Testis (tissue), 3 donors: ENCODE data around the gene B3GALT4. TPM values are rescaled to one million over a fixed set of nuclear protein-coding genes. Genes with fewer than 3 reads are reported as not detected.

Experiments used
- DNase-seq: peaks from one replicate; pipeline ENCODE4 v3.0.0-alpha.2; 2019
- H3K27ac ChIP-seq, 2 donors: fragments of 200-600 bp; sonication (generic); one replicate each; pipeline ENCODE4 v1.5.1; 2019
- H3K27me3 ChIP-seq: fragments of 200-600 bp; sonication (generic); one replicate; pipeline ENCODE4 v1.5.1; 2019
- H3K36me3 ChIP-seq: fragments of 200-600 bp; sonication (generic); one replicate; pipeline ENCODE4 v1.5.1; 2017; ENCODE audit warnings: low read depth; ENCODE audit errors: missing control alignments
- H3K4me1 ChIP-seq: fragments of 200-600 bp; sonication (generic); one replicate; pipeline ENCODE4 v1.5.1; 2019
- H3K4me3 ChIP-seq, 2 donors: fragments of 200-600 bp; sonication (generic); one replicate each; pipeline ENCODE4 v1.5.1; 2017 to 2019
- H3K9me3 ChIP-seq: fragments of 200-600 bp; sonication (generic); one replicate; pipeline ENCODE4 v1.5.1; 2017
- POLR2A ChIP-seq: fragments of 450-650 bp; IDR thresholded peaks from one replicate; pipeline ENCODE4 v1.6.1; 2017; ENCODE audit warnings: antibody characterized with exemption, mild to moderate bottlenecking, moderate library complexity
- WGBS, 2 donors: methylation state at CpG; one replicate each; pipeline ENCODE4 v1.1.5; 2018; 5-methylcytosine and 5-hydroxymethylcytosine counted together
- intact Hi-C: fragments of 100-400 bp; cut with DNase I; formaldehyde crosslinking; loops from one replicate; pipeline ENCODE4 v1.15.1; 2023; ENCODE audit warnings: low total_unique reads
- polyA plus RNA-seq: library from polyadenylated mRNA; stranded (reverse); fragments of 350-450 nt; fragmentation: Illumina TruSeq; extraction: RNeasy Lipid Tissue Mini Kit (QIAGEN cat#74804); gene quantifications from one replicate; pipeline ENCODE4 v1.2.3, GENCODE V29; 2014; ENCODE audit warnings: low read depth, low replicate concordance; ENCODE audit not compliant: insufficient read depth
- total RNA-seq, 2 donors: library from RNA; depleted of rRNA; stranded (reverse); fragments of >200 nt; gene quantifications; one replicate each; pipeline ENCODE4 v1.2.3, GENCODE V29; 2016
- TF ChIP-seq, protein P1 (sequence below), 3 experiments: fragments of 450-650 bp in 2 of 3; fragments of 200-600 bp in 1 of 3; sonication (generic) in 1 of 3; IDR thresholded peaks; one replicate each; pipeline ENCODE4 v1.5.1; 2016 to 2019; ENCODE audit warnings: antibody characterized with exemption in 3 of 3, mild to moderate bottlenecking in 2 of 3, moderate library complexity in 1 of 3

B3GALT4 gene
- total and polyA plus RNA-seq, 3 donors from 2014 or later: 18.0 to 55.4 (median 18.3) TPM

DNA sequence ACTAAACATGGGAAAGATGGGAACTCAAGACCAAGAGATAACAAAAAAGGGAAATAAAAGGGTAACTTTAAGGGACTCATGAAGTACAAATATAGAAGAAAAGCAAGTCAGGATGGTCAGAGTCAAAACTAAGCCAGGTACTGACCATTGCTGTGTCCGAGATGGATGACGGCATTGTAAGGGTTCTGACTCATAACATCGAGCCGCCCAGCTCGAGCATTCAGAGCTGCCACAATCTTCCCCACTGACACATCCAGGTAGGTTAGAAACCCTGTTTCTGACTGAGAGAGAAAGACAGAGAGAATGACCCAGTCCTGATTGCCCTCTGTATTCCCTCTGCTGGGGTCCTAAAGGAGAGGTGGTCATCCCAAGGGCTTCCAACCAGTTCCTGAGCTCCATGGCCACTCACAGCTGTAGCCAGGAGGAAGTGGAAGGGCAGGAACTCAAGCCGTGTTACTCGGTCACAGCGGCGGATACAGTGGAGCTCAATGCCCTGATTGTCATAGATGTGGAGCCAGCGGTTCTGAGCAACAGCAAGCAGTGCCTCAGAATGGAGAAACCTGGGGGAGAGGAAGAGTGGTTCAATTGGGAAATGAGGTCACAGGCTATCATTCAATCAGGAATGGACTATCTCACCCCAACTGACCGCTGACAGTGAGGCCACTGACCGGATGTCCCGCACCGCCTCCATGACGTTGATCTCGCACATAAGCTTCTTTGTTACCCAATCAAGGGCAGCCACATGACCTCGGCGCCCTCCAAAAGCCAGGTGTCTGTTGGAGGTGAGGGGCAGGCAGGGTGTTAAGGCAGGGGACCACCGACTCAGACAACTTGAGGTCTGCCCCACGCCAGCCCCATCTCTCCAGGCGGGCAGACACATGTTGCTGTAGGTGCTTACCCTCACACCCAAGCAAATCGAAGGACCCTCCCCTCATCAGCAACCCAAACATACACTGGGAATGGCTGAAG lies 10.3 kb downstream of the B3GALT4 start:
- no peak for DNase-seq
- H3K4me3 ChIP-seq: no peak overlapping the region
- peaks cover 12% of the 10 kb centered on the region for H3K4me1 ChIP-seq
- TF ChIP-seq, protein P1, sequence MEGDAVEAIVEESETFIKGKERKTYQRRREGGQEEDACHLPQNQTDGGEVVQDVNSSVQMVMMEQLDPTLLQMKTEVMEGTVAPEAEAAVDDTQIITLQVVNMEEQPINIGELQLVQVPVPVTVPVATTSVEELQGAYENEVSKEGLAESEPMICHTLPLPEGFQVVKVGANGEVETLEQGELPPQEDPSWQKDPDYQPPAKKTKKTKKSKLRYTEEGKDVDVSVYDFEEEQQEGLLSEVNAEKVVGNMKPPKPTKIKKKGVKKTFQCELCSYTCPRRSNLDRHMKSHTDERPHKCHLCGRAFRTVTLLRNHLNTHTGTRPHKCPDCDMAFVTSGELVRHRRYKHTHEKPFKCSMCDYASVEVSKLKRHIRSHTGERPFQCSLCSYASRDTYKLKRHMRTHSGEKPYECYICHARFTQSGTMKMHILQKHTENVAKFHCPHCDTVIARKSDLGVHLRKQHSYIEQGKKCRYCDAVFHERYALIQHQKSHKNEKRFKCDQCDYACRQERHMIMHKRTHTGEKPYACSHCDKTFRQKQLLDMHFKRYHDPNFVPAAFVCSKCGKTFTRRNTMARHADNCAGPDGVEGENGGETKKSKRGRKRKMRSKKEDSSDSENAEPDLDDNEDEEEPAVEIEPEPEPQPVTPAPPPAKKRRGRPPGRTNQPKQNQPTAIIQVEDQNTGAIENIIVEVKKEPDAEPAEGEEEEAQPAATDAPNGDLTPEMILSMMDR (IDR thresholded peaks at IDR 0.05): no peak
- no peak for TF ChIP-seq POLR2A
- intact Hi-C loops: no loop called here
- WGBS, 2 donors: 87 to 93% methylated on average over 20 to 22 of the region's 22 CpGs
- no peaks in the 10 kb centered on the region for H3K27me3 ChIP-seq
- H3K36me3 ChIP-seq: no peaks in the 10 kb centered on the region
- no peak overlapping the region for H3K27ac ChIP-seq
- no peaks in the 10 kb centered on the region for H3K9me3 ChIP-seq

- TF ChIP-seq POLR2A: no peak
- TF ChIP-seq, protein P1 (IDR thresholded peaks at IDR 0.05): no peak
- Histone ChIP-seq H3K36me3 (no peaks in the 10 kb centered on the region), H3K4me1 (peaks cover 12% of the 10 kb centered on the region), H3K4me3 (peak overlapping the region; percentile 75 to 79), H3K27ac (peak overlapping the region in 1 of 2 donors; percentile 88), H3K27me3 (no peaks in the 10 kb centered on the region), H3K9me3 (no peaks in the 10 kb centered on the region)
- intact Hi-C loops: loop anchor here (2.0 kb wide), 1 partner anchor 16 kb away; the partner anchor contains the start of gene RPS18
- 5 to 10% methylated on average over 12 to 21 of the region's 21 CpGs for WGBS, 2 donors
- no peak for DNase-seq
Observed at GRCh38 chr6:33288141-33288920, 11.4 kb downstream of the B3GALT4 start.

- intact Hi-C loops: loop anchor here (2.0 kb wide), 1 partner anchor 16 kb away; the partner anchor contains the start of gene RPS18
- TF ChIP-seq POLR2A: no peak
- WGBS, 2 donors: 0 to 1% methylated on average over 40 to 43 of the region's 43 CpGs
Observed at GRCh38 chr6:33288921-33289783, 12.2 kb downstream of the B3GALT4 start, which contains the start of the genes PFDN6 and WDR46. Gene PFDN6, plus strand, starts transcription at chr6:33289601. Its CDS starts 256 bp downstream, at chr6:33289857. Gene WDR46, minus strand, starts transcription at chr6:33289239. Its CDS starts 69 bp downstream, at chr6:33289170.

DNA sequence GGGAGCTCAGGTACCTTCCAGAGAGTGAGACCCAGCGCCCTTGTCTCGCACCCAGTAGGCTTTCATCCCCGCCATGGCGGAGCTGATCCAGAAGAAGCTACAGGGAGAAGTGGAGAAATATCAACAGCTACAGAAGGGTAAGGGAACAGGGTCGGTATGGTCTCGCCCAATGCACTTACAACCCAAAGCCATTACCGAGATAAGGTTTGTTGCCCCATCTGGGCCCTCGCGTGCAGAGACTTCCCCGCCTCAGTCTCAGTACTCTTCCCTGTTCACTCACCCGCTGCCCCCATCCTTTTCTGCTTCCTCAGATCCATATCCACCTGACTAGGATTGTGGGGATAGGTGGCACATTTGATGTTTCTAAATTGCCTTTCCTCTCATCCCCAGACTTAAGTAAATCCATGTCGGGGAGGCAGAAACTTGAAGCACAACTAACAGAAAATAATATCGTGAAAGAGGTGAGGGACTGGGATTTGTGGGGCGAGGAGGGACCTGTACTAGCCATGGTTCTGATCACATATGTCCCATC lies 12.9 kb downstream of the B3GALT4 start:
- intact Hi-C loops: loop anchor here (2.0 kb wide), 1 partner anchor 17 kb away; the partner anchor contains the start of gene RPS18
- no peak for DNase-seq
- 1 to 2% methylated on average over 12 to 14 of the region's 14 CpGs for WGBS, 2 donors
- Histone ChIP-seq H3K9me3 (no peaks in the 10 kb centered on the region), H3K27ac (peak overlapping the region; percentile 77 to 88), H3K4me3 (peak overlapping the region; percentile 75 to 79), H3K36me3 (no peaks in the 10 kb centered on the region), H3K4me1 (peaks cover 12% of the 10 kb centered on the region), H3K27me3 (no peaks in the 10 kb centered on the region)
- no peak for TF ChIP-seq POLR2A
- TF ChIP-seq, protein P1 (IDR thresholded peaks at IDR 0.05): no peak

More at GRCh38 chr6:33288921-33289783, 12.2 kb downstream of the B3GALT4 start, which contains the start of the genes PFDN6 and WDR46:
- peak within 1 kb of the TSS; percentile 77 to 88 for H3K27ac ChIP-seq
- no peaks in the 10 kb centered on the region for H3K9me3 ChIP-seq
- no peaks in the 10 kb centered on the region for H3K27me3 ChIP-seq
- peak within 1 kb of the TSS; percentile 75 to 79 for H3K4me3 ChIP-seq
- H3K4me1 ChIP-seq: peaks cover 12% of the 10 kb centered on the region
- DNase-seq: peak; percentile 95
- no peaks in the 10 kb centered on the region for H3K36me3 ChIP-seq
